Spleen (tissue), 11 donors: ENCODE data around the gene ZNF700. TPM values are rescaled to one million over a fixed set of nuclear protein-coding genes. Genes with fewer than 3 reads are reported as not detected.

ENCODE experiments used
- DNase-seq: peaks from one replicate; pipeline ENCODE4 v3.0.0-alpha.2; 2020
- H3K27ac ChIP-seq, 8 donors: fragments of 200-600 bp; sonication (generic) in 7 of 8; 1 replicate in 4 of 8; 2 replicates in 4 of 8; pipeline versions ENCODE4 v1.5.0 to v1.8.0; 2016 to 2021; ENCODE audit warnings: inconsistent platforms in 4 of 8, mild to moderate bottlenecking in 4 of 8, moderate library complexity in 1 of 8
- H3K27me3 ChIP-seq, 7 donors: fragments of 200-600 bp; sonication (generic) in 6 of 7; replicated peaks in 1 of 7; 1 replicate in 4 of 7; 2 replicates in 3 of 7; pipeline versions ENCODE4 v1.5.0 to v1.8.0; 2016 to 2021; ENCODE audit warnings: inconsistent platforms in 3 of 7, mild to moderate bottlenecking in 1 of 7
- H3K36me3 ChIP-seq, 6 donors: fragments of 200-600 bp; sonication (generic) in 5 of 6; 1 replicate in 4 of 6; 2 replicates in 2 of 6; pipeline versions ENCODE4 v1.5.0 to v1.8.0; 2016 to 2021; ENCODE audit warnings: inconsistent platforms in 2 of 6
- H3K4me1 ChIP-seq, 6 donors: fragments of 200-600 bp; sonication (generic) in 5 of 6; 1 replicate in 3 of 6; 2 replicates in 3 of 6; pipeline versions ENCODE4 v1.5.0 to v1.8.0; 2016 to 2021; ENCODE audit warnings: inconsistent platforms in 3 of 6
- H3K4me3 ChIP-seq, 8 donors: fragments of 200-600 bp; sonication (generic) in 7 of 8; 1 replicate in 4 of 8; 2 replicates in 4 of 8; pipeline versions ENCODE4 v1.5.0 to v1.8.0; 2016 to 2021; ENCODE audit warnings: inconsistent platforms in 4 of 8, mild to moderate bottlenecking in 4 of 8, moderate library complexity in 2 of 8
- H3K9me3 ChIP-seq, 8 donors: fragments of 200-600 bp; sonication (generic) in 7 of 8; 1 replicate in 4 of 8; 2 replicates in 4 of 8; pipeline versions ENCODE4 v1.5.0 to v1.8.0; 2016 to 2021; ENCODE audit warnings: inconsistent platforms in 4 of 8
- CTCF ChIP-seq, 11 experiments: fragments of 200-600 bp in 7 of 11; fragments of 450-650 bp in 4 of 11; sonication (generic) in 4 of 11; IDR thresholded peaks in 8 of 11; conservative IDR thresholded peaks in 3 of 11; 1 replicate in 7 of 11; 2 replicates in 4 of 11; pipeline versions ENCODE4 v1.4.0 to v1.8.0; 2016 to 2021; ENCODE audit warnings: antibody characterized with exemption in 11 of 11, inconsistent platforms in 4 of 11, mild to moderate bottlenecking in 1 of 11
- POLR2A ChIP-seq, 3 donors: fragments of 450-650 bp; IDR thresholded peaks; one replicate each; pipeline ENCODE4 v1.5.1; 2017; ENCODE audit warnings: antibody characterized with exemption in 3 of 3, mild to moderate bottlenecking in 1 of 3
- POLR2AphosphoS5 ChIP-seq, 3 donors: sonication (generic); formaldehyde crosslinking; IDR thresholded peaks; one replicate each; pipeline ENCODE4 v1.5.1; 2017; ENCODE audit warnings: antibody characterized with exemption in 3 of 3
- WGBS, 5 donors: extraction: QIAGEN DNeasy Blood & Tissue Kit in 3 of 5; methylation state at CpG; one replicate each; pipeline versions ENCODE4 v1.1.5 to v1.1.7; 2013 to 2018; 5-methylcytosine and 5-hydroxymethylcytosine counted together
- intact Hi-C: fragments of 100-400 bp; cut with DNase I; formaldehyde crosslinking; loops from one replicate; pipeline ENCODE4 v1.15.0; 2023; ENCODE audit warnings: low total_unique reads
- polyA plus RNA-seq, 3 donors: library from polyadenylated mRNA; stranded (reverse); fragments of 200-250 nt; gene quantifications; one replicate each; pipeline ENCODE4 v1.2.1, GENCODE V29; 2013
- small RNA-seq, 4 donors: library from RNA; depleted of rRNA; stranded (forward); fragments of <200 nt; gene quantifications; one replicate each; pipeline ENCODE3, GENCODE V24; 2016
- total RNA-seq, 7 donors: library from RNA; depleted of rRNA in 3 of 7; stranded (reverse); fragments of >200 nt in 3 of 7; fragmentation: NEBNext Ultra II Directional in 4 of 7; extraction: Animal tissue kit (Norgen Biotek cat#: 25700) in 4 of 7; gene quantifications; one replicate each; pipeline versions ENCODE4 v1.1.0 to v1.2.1, GENCODE V29; 2016 to 2021
- donor health status: healthy with polysubstance abuse.
- donor health status: DM: no; HTN: no; CAD: no; lungs with moderate emphysema.
- donor health status: DM: no; HTN: no; CAD: no.
- donor health status: Bipolar disorder and iron deficiency.
- donor health status: healthy.
- donor health status: DM: no; HTN: no; CAD: no.
- donor health status: DM: yes; HTN: yes; CAD: no.

The ZNF700 gene
- total and polyA plus RNA-seq, 10 donors: 12.2 to 34.0 (median 24.3) TPM

GRCh38 chr19:11995174-11995573 lies 70.3 kb downstream of the ZNF700 start:
- TF ChIP-seq POLR2AphosphoS5 (IDR thresholded peaks at IDR 0.05): no peak
- no peak for TF ChIP-seq POLR2A (IDR thresholded peaks at IDR 0.05)
- no peak for TF ChIP-seq CTCF (IDR thresholded peaks at IDR 0.05 in 8 of 11, conservative IDR thresholded peaks at IDR 0.05 in 3 of 11)
- Histone ChIP-seq H3K4me3 (no peak overlapping the region), H3K27me3 (no peaks in the 10 kb centered on the region), H3K9me3 (no peaks in the 10 kb centered on the region), H3K36me3 (peaks cover 0 to 49% (median 2%) of the 10 kb centered on the region in 6 donors), H3K4me1 (peaks cover 0 to 33% (median 3%) of the 10 kb centered on the region in 6 donors), H3K27ac (no peak overlapping the region)
- DNase-seq: no peak
- intact Hi-C loops: no loop called here
- 90 to 100% (median 94%) methylated on average over 1 of the region's 1 CpG for WGBS, 5 donors

Small RNA genes within 50 kb of the gene (small RNA-seq; reads per million reads assigned to genes)
- gene RNA5SP464: 0 reads per million in 4 donors

Other genes starting within 250 kb of the ZNF700 start
- 1 to 10 TPM; 2.9 to 5.2 (median 4.2) TPM for gene ZNF823, start 186.2 kb upstream of the ZNF700 start, total RNA-seq
- 1 to 10 TPM; 1.3 to 2.1 (median 1.8) TPM for gene ZNF823, start 186.2 kb upstream of the ZNF700 start, polyA plus RNA-seq
- gene ZNF441, start 158.1 kb upstream of the ZNF700 start, total RNA-seq: 10 to 100 TPM in 6 of 7 donors, 1 to 10 TPM in 1; 8.0 to 17.4 (median 12.6) TPM
- gene ZNF441, start 158.1 kb upstream of the ZNF700 start, polyA plus RNA-seq: 1 to 10 TPM; 5.0 to 8.1 (median 6.2) TPM
- gene ZNF491, start 126.6 kb upstream of the ZNF700 start, total RNA-seq: 1 to 10 TPM; 1.2 to 3.5 (median 2.6) TPM
- gene ZNF491, start 126.6 kb upstream of the ZNF700 start, polyA plus RNA-seq: under 1 TPM; 0.61 to 0.86 (median 0.68) TPM
- 10 to 100 TPM; 12.7 to 19.0 (median 17.5) TPM for gene ZNF440, start 110.8 kb upstream of the ZNF700 start, total RNA-seq
- gene ZNF440, start 110.8 kb upstream of the ZNF700 start, polyA plus RNA-seq: 1 to 10 TPM; 2.6 to 4.8 (median 2.7) TPM
- gene ZNF439, start 76.4 kb upstream of the ZNF700 start, total RNA-seq: 10 to 100 TPM; 14.1 to 19.4 (median 15.9) TPM
- 10 to 100 TPM; 10.2 to 16.7 (median 11.3) TPM for gene ZNF439, start 76.4 kb upstream of the ZNF700 start, polyA plus RNA-seq
- 10 to 100 TPM in 1 of 7 donors, 1 to 10 TPM in 6; 3.1 to 11.0 (median 5.9) TPM for gene ZNF69, start 37.3 kb upstream of the ZNF700 start, total RNA-seq
- gene ZNF69, start 37.3 kb upstream of the ZNF700 start, polyA plus RNA-seq: 1 to 10 TPM; 1.8 to 3.4 (median 2.9) TPM
- 10 to 100 TPM in 1 of 7 donors, 1 to 10 TPM in 6; 5.3 to 10.7 (median 7.1) TPM for gene ZNF763, start 39.9 kb downstream of the ZNF700 start, total RNA-seq
- 1 to 10 TPM; 3.7 to 6.4 (median 5.5) TPM for gene ZNF763, start 39.9 kb downstream of the ZNF700 start, polyA plus RNA-seq
- 1 to 10 TPM; 3.4 to 7.7 (median 6.4) TPM for gene ZNF433, start 110.6 kb downstream of the ZNF700 start, total RNA-seq
- 1 to 10 TPM; 2.4 to 4.7 (median 3.3) TPM for gene ZNF433, start 110.6 kb downstream of the ZNF700 start, polyA plus RNA-seq
- gene ZNF878, start 127.9 kb downstream of the ZNF700 start, total RNA-seq: under 1 TPM in 2 of 7 donors, not detected in 5; 0.20 to 0.36 TPM
- under 1 TPM in 2 of 3 donors, not detected in 1; 0.05 to 0.10 TPM for gene ZNF878, start 127.9 kb downstream of the ZNF700 start, polyA plus RNA-seq
- 10 to 100 TPM in 3 of 7 donors, 1 to 10 TPM in 4; 7.1 to 14.5 (median 9.9) TPM for gene ZNF844, start 139.6 kb downstream of the ZNF700 start, total RNA-seq
- 1 to 10 TPM; 2.0 to 3.9 (median 2.7) TPM for gene ZNF844, start 139.6 kb downstream of the ZNF700 start, polyA plus RNA-seq
- 1 to 10 TPM; 3.1 to 5.5 (median 4.1) TPM for gene ZNF20, start 215.2 kb downstream of the ZNF700 start, total RNA-seq
- gene ZNF20, start 215.2 kb downstream of the ZNF700 start, polyA plus RNA-seq: 1 to 10 TPM; 2.0 to 2.8 (median 2.7) TPM
- gene ZNF625, start 231.6 kb downstream of the ZNF700 start, total RNA-seq: 1 to 10 TPM; 4.0 to 7.9 (median 5.6) TPM
- 1 to 10 TPM; 1.2 to 3.6 (median 2.0) TPM for gene ZNF625, start 231.6 kb downstream of the ZNF700 start, polyA plus RNA-seq
- gene ZNF136, start 238.0 kb downstream of the ZNF700 start, total RNA-seq: 10 to 100 TPM; 16.3 to 20.1 (median 17.8) TPM
- 1 to 10 TPM; 5.5 to 7.4 (median 5.6) TPM for gene ZNF136, start 238.0 kb downstream of the ZNF700 start, polyA plus RNA-seq